ENCODE measurements around the gene MYOM3.

MYOM3 gene

GRCh38 chr1:24007079-24007478 lies 104.9 kb downstream of the MYOM3 start:
- TF ChIP-seq CTCF (conservative IDR thresholded peaks at IDR 0.05; ENCODE audit: control insufficient read depth, insufficient read depth, low read depth, low read length) = no peak

More at GRCh38 chr1:24007079-24007478, 104.9 kb downstream of the MYOM3 start:
- DNase-seq (ENCODE audit: low read depth) = no peak
- H3K4me3 ChIP-seq (ENCODE audit: control insufficient read depth, low read depth, low read length) = no peak overlapping the region

All from fibroblast of mammary gland (primary cell).